HFFc6 (cell line): ENCODE measurements around the gene LCA5. TPM values are rescaled to one million over a fixed set of nuclear protein-coding genes. Genes with fewer than 3 reads are reported as not detected.
A peak's percentile ranks its signal among the peaks of the same experiment; 100 is the strongest.

ENCODE experiments used
- DNase-seq: peaks from one replicate; pipeline ENCODE4 v3.0.0-alpha.2; 2018
- H3K27ac Mint-ChIP-seq: 2 replicates; pipeline ENCODE4 v1.8.0; 2020; ENCODE audit warnings: mild to moderate bottlenecking, mixed read lengths
- H3K27me3 Mint-ChIP-seq: 2 replicates; pipeline ENCODE4 v1.8.0; 2021; ENCODE audit warnings: mild to moderate bottlenecking, moderate library complexity, mixed read lengths; ENCODE audit not compliant: insufficient read depth
- H3K36me3 Mint-ChIP-seq: 2 replicates; pipeline ENCODE4 v1.8.0; 2021; ENCODE audit warnings: low read depth, mixed read lengths
- H3K4me1 Mint-ChIP-seq: 2 replicates; pipeline ENCODE4 v1.8.0; 2020; ENCODE audit warnings: low read depth, mixed read lengths
- H3K4me3 Mint-ChIP-seq: 2 replicates; pipeline ENCODE4 v1.8.0; 2020; ENCODE audit warnings: mild to moderate bottlenecking, moderate library complexity, mixed read lengths
- H3K9me3 Mint-ChIP-seq: 2 replicates; pipeline ENCODE4 v1.8.0; 2020; ENCODE audit warnings: mild to moderate bottlenecking, mixed read lengths
- total RNA-seq, 6 experiments: library from RNA; stranded (reverse); fragmentation: NEBNext Ultra II Directional; extraction: Animal tissue kit (Norgen Biotek cat#: 25700); gene quantifications; 2 replicates in 1 of 6; 3 replicates in 5 of 6; pipeline ENCODE4 v1.2.3, GENCODE V29; 2021
- TF ChIP-seq, protein P1 (sequence below): fragments of 200-600 bp; sonication (generic); IDR thresholded peaks from 2 replicates; pipeline ENCODE4 v1.5.0; 2021; ENCODE audit warnings: antibody characterized with exemption, mild to moderate bottlenecking

The LCA5 gene
- total RNA-seq, 6 experiments from 2014 or later: 2.9 to 3.8 (median 3.3) TPM

DNA sequence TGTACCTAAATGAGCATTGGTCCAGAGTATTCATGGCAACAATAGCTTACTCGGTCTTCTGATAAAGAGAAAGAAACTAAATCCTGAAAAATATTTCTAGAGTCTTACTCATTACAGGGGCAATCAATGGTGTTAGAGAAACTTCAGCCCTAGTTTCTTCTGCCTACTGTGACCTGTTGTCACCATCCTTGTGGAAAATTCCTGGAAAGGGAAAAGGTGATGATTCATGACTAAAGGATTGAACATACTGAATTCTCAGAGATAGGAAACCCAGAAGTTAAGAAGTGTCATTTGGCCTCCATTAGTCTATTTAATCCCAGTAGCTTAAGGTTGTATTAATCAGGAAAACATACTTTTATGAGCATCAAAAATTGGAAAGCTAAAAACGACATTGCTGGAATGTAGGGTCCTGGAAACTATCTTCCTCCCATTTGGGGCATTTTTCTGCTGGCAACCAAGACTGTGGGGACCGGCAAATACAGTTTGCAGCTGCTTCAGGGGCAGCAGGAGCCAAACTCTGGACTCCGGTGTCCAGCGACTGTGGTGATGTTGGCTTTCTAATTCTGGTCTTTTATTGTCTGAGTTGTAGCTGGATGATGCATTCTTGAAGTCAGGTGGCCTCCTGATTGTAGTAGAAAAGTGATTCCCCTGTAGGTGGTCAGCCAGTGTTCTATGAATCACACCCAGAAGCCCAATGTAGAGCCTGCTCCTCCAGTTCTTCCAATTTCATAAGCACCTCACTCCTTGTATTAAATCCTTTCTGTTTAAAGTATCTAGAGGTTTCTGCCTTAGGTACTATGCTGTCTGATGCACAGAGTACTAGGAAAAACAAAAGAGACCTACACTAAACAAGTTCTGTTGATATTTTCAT is 67.6 kb downstream of the LCA5 start:
- Mint-ChIP-seq H3K4me3 (no peak overlapping the region), H3K27me3 (no peaks in the 10 kb centered on the region), H3K4me1 (peaks cover 30% of the 10 kb centered on the region), H3K9me3 (no peaks in the 10 kb centered on the region), H3K27ac (no peak overlapping the region), H3K36me3 (no peaks in the 10 kb centered on the region)
- no peak for DNase-seq
- TF ChIP-seq, protein P1, sequence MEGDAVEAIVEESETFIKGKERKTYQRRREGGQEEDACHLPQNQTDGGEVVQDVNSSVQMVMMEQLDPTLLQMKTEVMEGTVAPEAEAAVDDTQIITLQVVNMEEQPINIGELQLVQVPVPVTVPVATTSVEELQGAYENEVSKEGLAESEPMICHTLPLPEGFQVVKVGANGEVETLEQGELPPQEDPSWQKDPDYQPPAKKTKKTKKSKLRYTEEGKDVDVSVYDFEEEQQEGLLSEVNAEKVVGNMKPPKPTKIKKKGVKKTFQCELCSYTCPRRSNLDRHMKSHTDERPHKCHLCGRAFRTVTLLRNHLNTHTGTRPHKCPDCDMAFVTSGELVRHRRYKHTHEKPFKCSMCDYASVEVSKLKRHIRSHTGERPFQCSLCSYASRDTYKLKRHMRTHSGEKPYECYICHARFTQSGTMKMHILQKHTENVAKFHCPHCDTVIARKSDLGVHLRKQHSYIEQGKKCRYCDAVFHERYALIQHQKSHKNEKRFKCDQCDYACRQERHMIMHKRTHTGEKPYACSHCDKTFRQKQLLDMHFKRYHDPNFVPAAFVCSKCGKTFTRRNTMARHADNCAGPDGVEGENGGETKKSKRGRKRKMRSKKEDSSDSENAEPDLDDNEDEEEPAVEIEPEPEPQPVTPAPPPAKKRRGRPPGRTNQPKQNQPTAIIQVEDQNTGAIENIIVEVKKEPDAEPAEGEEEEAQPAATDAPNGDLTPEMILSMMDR: no peak

DNA sequence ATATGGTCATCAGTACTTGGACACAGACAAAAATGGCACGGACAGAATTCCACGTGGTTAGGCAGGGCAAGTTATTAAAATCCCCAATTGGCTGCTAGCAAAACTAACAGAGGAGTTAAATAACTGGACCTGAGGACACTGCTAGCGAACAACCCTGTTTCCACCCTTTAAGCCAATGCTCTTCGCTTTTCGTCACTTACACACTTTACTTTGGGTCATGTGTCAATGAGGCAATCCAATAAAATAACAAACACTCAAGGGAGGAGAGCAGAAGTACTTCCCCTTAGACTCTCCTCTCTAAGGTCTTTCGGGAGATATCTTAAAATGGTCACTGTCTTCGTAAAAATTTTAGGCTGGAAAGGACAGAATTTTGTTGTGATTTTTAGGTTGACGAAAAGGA is 68.6 kb downstream of the LCA5 start:
- Mint-ChIP-seq H3K9me3 (no peaks in the 10 kb centered on the region), H3K36me3 (no peaks in the 10 kb centered on the region), H3K4me3 (no peak overlapping the region), H3K27ac (no peak overlapping the region), H3K27me3 (no peaks in the 10 kb centered on the region; the same call in 1 of the 2 replicates), H3K4me1 (peaks cover 30% of the 10 kb centered on the region)
- DNase-seq: no peak
- TF ChIP-seq, protein P1: no peak

DNA sequence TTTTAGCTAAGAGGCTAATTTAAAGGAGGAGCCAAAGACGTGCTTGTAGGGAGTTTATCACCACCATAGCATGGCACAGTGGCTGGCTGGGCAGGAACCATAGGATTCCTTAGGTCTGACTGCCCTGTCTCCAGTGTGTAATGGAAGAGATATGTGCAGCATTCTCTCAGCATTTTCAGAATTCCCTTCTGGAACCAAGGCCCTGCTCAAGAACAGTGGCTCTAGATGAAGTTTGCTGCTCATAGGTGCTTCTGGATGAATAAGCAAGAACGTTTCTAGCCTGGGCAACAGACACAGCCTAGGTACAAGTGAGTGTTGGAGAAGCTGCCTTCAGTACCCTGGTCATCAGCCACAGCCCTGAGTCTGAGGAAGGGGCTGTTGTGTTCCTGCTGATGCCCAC is 69.1 kb downstream of the LCA5 start:
- H3K27me3 Mint-ChIP-seq: no peaks in the 10 kb centered on the region; the same call in 1 of the 2 replicates
- H3K4me3 Mint-ChIP-seq: peak overlapping the region; percentile 44; the same call in 1 of the 2 replicates
- H3K36me3 Mint-ChIP-seq: no peaks in the 10 kb centered on the region
- no peaks in the 10 kb centered on the region for H3K9me3 Mint-ChIP-seq
- peak overlapping the region; percentile 62; the same call in 1 of the 2 replicates for H3K27ac Mint-ChIP-seq
- peaks cover 30% of the 10 kb centered on the region for H3K4me1 Mint-ChIP-seq
- TF ChIP-seq, protein P1: no peak
- peak; percentile 53 for DNase-seq

GRCh38 chr6:79467716-79468115 is 69.5 kb downstream of the LCA5 start:
- TF ChIP-seq, protein P1: no peak
- no peaks in the 10 kb centered on the region for H3K36me3 Mint-ChIP-seq
- H3K4me1 Mint-ChIP-seq: peaks cover 30% of the 10 kb centered on the region
- peak overlapping the region; percentile 44 for H3K4me3 Mint-ChIP-seq
- H3K27ac Mint-ChIP-seq: peak overlapping the region; percentile 62
- H3K9me3 Mint-ChIP-seq: no peaks in the 10 kb centered on the region
- no peaks in the 10 kb centered on the region; the same call in 1 of the 2 replicates for H3K27me3 Mint-ChIP-seq
- DNase-seq: peak; percentile 29

DNA sequence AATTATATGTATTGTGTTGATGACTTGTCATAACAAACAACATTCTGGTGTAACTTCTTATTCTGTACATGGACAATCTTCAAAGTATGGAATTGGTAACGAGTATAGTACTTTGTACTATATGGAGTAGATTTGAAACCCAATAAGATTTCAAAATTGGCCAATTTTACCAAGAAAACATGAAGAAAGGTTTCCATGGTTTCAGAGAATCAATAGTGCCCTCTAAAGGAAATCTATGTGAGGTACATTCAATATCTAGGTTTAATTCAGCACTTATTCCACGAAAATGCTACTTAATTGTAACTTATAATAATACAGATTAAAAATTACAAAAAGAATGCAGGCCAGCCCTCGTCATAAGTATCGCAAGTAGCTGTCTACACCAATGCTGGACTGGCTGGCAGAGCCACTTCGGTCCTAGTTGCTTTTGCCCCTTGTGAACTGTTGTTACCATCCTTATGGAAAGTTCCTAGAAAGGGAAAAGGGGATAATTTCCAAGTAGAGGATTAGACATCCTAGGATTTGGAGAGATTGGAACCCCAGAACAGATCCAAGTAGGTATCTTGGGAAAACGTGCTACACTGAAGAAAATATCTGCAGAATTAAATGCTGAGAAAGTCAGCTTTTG is 70.9 kb downstream of the LCA5 start:
- Mint-ChIP-seq H3K9me3 (no peaks in the 10 kb centered on the region), H3K27ac (no peak overlapping the region), H3K27me3 (no peaks in the 10 kb centered on the region; the same call in 1 of the 2 replicates), H3K36me3 (no peaks in the 10 kb centered on the region), H3K4me1 (peaks cover 30% of the 10 kb centered on the region), H3K4me3 (no peak overlapping the region)
- TF ChIP-seq, protein P1: peak; percentile 72
- DNase-seq: peak; percentile 19
